Loucy (cell line): ENCODE results near the gene IL36B.

ENCODE experiments used
- CTCF ChIP-seq: fragments of 200-600 bp; sonication (generic); conservative IDR thresholded peaks from 2 replicates; pipeline ENCODE4 v1.5.1; 2014; ENCODE audit warnings: mild to moderate bottlenecking, antibody characterized with exemption, low read length
- EZH2phosphoT487 ChIP-seq: fragments of 200-600 bp; IDR thresholded peaks from 2 replicates; pipeline ENCODE4 v1.6.1; 2018; ENCODE audit warnings: antibody characterized with exemption, mild to moderate bottlenecking, moderate library complexity, borderline replicate concordance

- TF ChIP-seq CTCF: no peak
- TF ChIP-seq EZH2phosphoT487: no peak
Measured at GRCh38 chr2:113036763-113037162, 15.9 kb downstream of the IL36B start.
